ENCODE measurements around the gene NPAS1. TPM values are rescaled to one million over a fixed set of nuclear protein-coding genes. Genes with fewer than 3 reads are reported as not detected.
"Not testable (repeated sequence)": the region's sequence is repeated elsewhere in the genome, so short reads cannot be mapped to it uniquely, and the experiment has no call there.

Gene NPAS1
- polyA plus RNA-seq, 1 donor, result 1.3 TPM

DNA sequence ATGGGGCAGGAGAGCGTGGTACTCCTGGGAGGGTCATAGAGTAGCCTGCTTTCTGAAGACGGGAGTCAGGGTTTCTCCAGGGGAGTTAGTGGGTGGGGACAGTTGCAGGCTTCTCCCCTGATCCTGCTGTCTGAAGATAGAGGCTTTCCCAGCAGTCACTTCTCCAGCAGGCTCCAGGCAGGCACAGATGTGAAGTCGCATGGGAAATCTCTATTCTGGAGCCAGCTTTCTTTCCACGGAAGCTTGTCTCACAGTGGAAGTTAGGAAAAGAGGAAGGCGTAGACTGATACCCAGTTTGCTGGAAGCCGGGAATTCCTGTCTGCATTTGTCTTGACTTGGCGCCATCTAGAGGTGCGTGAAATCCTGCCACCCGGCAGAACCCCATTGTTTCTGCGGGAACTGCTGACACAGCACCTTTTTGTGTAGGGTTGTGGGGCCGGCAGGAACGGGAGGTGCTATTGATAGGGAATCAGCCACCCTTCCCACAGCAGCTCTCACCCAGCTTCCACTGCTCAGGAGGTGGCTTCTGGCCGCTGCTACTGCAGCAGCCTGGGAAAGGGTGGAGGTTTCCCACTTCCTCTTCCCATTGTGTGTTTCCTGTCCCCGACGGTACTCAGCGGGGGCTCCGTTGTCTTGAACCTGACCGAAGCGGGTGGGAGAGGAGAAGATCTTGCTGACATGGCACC lies 28.5 kb upstream of the NPAS1 start:
- peak; percentile 78 for DNase-seq (ENCODE audit: low read depth)

DNA sequence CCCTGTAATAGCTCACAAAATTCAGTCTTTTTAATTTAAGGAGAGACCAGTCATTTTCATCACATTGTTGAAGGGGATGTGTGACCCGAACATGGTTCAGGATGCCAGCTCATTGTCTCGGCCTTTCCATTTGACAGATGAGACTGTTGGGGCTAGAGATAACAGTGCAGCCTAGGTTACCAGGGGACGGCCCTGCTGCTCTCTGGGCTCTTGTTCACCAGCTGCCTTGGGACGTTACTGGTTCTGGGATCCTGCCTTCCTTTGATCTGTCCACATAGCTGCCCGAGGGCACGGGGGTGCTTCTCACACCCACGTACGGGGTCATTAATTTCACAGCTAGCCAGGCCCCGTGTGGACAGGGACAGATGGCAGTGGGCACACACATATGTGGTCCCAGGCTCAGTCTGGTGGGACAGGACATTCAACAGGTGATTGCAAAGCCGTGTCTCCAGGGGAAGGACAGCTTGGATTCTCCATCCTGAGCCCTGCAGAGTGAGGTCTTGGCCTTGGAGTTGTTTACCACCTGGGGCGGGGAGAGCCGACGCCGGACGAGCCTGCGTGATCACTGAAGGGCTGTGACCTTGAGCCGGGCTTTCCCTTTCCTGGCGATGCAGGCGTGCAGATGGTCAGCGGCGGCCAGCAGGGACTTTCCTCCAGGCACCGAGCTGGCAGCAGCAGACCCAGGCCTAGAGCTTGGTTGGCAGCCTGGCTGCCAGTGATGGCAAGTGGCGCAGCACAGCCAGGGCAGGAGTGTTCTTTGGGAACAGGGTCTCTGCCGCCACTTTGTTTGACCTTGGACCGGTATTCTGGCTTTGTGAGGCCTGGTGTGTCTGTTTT lies 26.7 kb upstream of the NPAS1 start:
- no peak for DNase-seq (ENCODE audit: low read depth)

GRCh38 chr19:46993622-46994021 lies 26.0 kb upstream of the NPAS1 start:
- DNase-seq (ENCODE audit: low read depth), result no peak

DNA sequence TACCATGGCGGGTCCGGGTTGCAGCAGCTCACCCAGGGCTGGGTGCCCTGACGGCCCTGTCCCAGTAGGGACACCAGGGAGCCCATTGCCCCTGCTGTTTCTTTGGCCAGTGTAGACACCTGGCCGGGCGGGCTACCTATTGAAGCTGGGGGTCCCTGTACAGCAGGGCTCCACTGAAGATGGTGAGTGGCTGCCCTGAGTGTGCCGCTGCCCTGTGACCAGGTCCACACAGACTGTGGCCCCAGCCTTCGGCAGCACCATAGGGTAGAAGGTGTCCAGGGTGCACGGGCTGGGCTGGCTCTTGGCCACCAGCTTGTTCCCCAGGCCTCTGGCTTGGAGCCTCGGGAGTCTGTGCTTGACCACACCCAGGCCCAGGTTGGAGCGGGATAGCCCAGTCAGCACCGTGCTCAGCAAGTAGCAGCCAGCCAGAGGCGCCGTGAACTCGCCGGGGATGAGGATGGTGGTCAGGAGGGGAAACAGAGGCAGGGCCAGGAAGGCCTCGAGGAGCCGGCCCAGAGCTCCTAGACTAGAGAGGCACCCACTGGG lies 25.4 kb upstream of the NPAS1 start:
- DNase-seq (ENCODE audit: low read depth), result no peak

DNA sequence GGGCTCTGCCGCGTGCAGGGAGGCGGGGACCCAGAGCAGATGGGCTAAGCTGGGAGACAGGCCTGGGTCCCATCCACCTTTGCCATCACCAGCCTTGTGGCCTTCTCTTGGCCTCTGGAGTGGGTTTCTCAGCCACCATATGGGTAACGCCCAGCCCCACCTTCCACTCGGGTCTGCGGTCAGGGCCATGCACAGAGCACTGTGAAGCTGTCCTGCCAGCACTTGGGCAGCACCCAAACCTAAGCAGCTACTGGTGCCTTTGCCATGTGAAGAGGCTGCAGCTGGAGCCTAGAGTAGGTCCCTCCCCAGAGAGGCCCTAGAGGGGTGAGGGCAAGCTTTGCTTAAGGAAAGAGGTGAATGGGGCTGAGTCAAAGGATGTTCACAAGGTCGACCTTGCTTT lies 24.1 kb upstream of the NPAS1 start:
- no peak for DNase-seq (ENCODE audit: low read depth)

DNA sequence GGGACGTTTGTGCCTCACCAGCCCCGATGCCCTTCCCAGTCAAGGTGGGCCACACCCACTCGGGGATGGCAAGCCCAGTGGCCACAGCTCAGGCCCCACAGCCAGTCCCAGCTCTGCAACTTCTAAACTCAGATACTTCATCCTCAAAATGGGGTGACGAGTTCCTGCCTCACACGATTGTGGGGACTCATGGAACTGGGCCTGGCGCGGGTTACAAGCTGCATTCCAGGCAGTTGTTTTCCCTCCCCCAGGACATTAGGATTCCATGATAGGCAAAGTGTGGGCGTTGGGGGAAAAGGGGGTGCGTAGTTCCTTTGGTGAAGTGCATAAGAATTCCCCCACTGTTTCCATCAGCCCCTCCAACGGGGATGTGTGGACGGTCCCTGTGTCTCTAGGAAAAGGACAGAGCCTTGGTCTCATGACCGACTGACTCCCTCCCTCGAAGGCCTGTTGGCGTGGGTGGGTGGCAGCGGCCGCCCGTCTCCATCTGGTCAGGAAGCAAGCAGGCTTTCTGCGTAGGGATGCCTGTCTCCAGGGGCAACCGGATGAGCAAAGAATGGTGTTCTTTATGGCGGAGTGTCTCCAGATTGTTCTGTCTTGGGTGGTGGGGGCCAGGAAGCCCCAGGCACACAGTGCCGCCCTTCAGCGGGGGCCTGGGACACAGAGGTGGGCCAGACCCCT lies 21.1 kb upstream of the NPAS1 start:
- DNase-seq (ENCODE audit: low read depth), result no peak

GRCh38 chr19:46999377-46999776 lies 20.3 kb upstream of the NPAS1 start:
- no peak for DNase-seq (ENCODE audit: low read depth)

GRCh38 chr19:46999878-47000277 lies 19.8 kb upstream of the NPAS1 start:
- DNase-seq (ENCODE audit: low read depth), result no peak

- DNase-seq (ENCODE audit: low read depth), result no peak
Observed at GRCh38 chr19:47000373-47000772, 19.3 kb upstream of the NPAS1 start.

DNA sequence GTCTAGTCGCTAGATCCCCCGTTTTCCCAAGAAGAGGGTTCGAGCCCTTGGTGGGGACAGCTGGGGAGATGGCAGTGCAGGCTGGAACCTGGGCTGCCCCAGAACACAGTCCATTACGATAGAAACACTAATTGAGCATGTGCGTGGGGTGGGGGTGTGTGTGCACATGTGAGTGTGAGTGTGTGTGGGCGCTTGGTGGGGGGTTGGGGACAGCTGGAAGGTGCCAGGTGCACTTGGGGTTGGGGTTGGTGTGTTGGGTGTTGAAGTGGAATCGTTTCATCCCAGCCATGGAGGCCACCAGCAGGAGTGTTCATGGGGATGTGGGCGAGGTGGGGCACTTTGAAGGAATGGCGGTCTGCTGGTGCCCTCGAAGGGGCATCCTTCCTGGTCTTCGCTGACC lies 18.1 kb upstream of the NPAS1 start:
- no peak for DNase-seq (ENCODE audit: low read depth)

GRCh38 chr19:47002106-47002766 lies 17.4 kb upstream of the NPAS1 start:
- no peak for DNase-seq (ENCODE audit: low read depth)

DNA sequence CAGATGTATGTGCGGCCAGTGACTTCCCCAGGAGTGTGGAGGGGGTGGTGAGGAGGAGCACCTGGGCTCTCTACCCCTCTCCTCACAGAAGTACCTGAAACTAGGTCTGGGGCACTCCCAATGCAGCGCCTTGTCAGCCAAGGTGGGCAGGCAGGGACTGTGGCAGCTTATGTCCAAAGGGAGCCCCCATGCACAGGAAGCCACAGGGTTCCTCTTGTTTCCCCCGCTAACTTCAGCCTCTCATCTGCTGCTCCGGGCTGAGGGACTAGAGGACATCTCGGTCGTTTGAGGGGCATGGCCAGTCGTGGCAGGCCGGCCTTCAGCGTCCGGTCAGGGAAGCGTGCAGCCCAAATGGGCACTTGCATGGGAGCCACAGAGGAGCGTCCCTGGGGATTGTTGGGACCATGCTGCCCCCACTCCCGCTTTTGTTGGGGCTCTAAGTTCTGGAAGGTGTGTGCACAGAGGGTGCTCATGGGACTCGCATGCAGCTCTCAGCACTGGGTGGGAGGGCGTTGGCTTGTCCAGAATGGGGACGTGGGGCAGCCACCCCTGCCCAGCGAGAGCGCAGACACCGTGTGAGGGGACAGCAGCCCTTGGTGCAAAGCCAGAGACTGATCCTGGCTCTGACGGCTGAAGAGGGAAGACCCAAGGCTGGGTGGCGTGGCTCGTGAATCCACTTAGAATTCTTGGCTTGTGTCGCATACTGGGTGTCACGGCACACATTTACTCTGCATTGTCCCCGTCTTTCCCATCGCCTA lies 16.6 kb upstream of the NPAS1 start:
- no peak for DNase-seq (ENCODE audit: low read depth)

DNA sequence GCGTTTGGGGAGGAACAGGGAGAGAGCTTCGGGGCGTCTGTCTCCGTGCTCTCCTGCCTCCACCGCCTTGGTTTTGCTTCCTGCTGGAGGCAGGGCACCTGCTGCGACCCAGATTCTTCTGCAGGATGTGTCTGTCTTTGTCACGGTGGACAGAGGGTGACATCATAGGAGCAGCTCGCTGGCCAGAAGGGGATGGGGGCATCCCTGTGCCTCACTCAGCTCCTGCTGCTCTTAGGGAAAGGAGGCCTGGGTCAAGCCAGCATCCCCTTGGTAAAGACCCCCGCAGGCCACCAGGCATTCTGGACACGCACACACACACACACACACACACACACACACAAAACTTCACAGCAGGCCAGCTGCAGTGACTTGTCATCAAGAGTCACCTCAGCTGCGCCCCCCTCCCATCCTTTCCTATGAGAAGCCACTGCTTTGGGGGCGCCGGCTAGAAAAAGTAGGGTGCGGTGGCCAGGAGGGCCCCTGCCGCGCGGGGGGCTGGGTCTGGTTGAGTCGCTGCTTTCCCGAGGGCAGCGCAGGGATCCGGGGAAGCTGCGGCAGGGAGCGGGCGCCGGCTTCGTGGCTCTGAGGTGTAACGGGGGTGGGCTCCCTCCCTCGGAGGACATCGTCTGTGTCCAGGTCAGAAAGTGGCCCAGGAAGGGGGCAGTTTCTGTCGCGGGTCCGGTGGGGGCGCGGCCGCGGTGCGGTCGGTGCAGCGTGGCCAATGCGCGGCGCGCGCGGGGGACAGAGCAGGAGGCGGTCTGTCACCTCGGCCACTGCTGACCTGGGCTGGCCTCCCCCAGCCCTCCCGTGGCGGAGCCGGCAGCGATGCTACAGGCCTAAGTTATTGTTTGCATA lies 15.8 kb upstream of the NPAS1 start:
- DNase-seq (ENCODE audit: low read depth), result no peak

- no peak for DNase-seq (ENCODE audit: low read depth)
Observed at GRCh38 chr19:47005164-47005641, 14.4 kb upstream of the NPAS1 start.

- DNase-seq (ENCODE audit: low read depth), result no peak
Observed at GRCh38 chr19:47005873-47006272, 13.8 kb upstream of the NPAS1 start.

- no peak for DNase-seq (ENCODE audit: low read depth)
Observed at GRCh38 chr19:47006496-47006895, 13.1 kb upstream of the NPAS1 start.

DNA sequence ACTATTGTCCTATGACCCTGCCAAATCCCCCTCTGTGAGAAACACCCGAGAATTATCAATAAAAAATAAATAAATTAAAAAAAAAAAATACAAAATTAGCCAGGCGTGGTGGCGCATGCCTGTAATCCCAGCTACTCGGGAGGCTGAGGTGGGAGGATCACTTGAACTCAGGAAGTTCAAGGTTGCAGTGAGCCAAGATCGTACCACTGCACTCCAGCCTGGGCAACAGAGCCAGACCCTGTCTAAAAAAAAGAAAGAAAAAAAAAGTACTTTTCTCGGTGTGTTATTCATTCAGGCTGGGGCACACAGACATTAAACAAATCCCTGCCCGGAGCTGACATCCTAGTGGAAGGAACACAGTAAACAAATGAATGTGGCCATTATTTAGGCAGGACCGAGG lies 9.1 kb upstream of the NPAS1 start:
- DNase-seq (ENCODE audit: low read depth), result not testable (repeated sequence)

GRCh38 chr19:47012617-47013016 lies 7.0 kb upstream of the NPAS1 start:
- no peak for DNase-seq (ENCODE audit: low read depth)

DNA sequence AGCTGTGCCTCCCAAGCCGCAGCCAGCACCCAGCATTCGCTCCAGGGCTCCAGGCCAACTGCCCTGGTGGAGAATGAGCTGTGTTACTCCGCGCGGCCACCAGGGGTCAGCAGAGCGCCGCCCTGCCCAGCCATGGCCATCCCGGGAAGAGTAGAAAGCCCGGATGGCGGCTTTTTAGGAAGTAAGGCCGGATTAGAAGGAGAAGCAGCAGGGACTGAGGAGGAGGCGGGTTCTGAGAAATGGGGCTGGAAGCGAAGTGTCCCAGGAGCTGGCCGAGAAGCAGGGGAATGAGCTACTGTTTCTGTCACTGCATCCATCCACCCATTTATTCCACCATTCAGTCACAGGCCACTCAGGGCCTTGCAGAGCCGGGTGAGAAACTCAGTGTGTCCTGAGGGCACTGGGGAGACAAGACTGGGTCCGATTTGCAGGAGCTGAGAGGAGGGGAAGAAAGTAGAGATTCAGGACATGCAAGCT lies 6.6 kb upstream of the NPAS1 start:
- no peak for DNase-seq (ENCODE audit: low read depth)

DNA sequence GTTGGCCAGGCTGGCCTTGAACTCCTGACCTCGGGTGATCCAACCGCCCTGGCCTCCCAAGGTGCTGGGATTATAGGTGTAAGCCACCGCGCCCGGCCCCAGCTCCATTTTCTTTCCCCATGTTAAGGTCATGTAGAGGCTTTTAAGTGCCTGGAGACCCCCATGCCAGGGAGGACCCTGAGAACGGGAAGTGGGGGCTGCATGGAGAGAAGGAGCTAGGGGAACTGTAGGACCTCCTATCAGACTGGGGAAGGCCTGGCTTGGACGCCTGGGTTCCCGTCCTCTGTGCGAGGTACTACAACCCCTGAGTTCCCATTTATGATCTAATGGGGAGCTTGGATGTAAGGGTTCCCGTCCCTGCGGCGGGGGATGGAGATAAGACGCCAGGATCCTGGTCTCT lies 714 bp upstream of the NPAS1 start:
- no peak for DNase-seq (ENCODE audit: low read depth)
